GM18861 (cell line): ENCODE data around the gene SHROOM3.
A peak's percentile ranks its signal among the peaks of the same experiment; 100 is the strongest.

ENCODE experiments used
- ATAC-seq: cut with Tn5 transposase; IDR thresholded peaks from one replicate; pipeline ENCODE4 v1.9.1; 2021; ENCODE audit not compliant: unreplicated experiment

SHROOM3 gene

GRCh38 chr4:76652389-76652788 lies 217.4 kb downstream of the SHROOM3 start:
- no peak for ATAC-seq

DNA sequence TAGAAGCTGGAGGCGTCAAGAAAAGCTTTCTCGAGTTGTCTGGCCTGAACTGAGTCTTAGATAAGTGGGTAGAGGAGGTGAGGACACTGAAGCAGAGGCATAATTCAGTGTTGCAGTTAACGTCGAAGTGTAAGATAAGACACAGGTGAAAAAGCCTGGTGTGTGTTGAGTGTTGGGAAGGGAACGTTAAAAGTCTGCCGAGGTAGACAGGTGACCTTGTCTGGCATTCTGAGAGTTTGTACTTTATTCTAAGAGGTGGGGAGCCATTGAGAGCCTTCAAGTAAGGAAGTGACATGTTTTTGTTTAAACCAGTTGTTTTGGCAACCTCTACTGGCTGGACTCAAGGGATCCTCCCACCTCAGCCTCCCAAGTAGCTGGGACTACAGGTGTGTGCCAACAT lies 219.1 kb downstream of the SHROOM3 start:
- ATAC-seq, result no peak

DNA sequence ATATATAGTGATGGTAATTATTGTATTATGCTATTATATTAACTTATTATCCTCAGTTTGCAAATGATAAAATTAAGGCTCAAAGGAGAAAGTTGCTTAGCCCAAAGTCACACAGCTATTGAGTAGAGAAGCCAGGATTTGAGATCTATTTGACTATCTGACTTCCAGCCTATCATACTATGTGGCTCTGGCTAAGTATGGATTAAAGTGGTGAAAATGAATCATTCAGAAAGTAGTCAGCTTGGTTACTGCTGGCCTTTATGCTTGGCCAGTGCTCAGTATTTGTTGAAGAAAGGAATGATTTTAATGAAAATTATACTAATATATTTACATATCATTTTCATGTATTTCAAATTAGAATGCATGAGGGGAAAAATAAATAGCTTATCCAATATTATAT lies 219.8 kb downstream of the SHROOM3 start:
- ATAC-seq, result no peak

- no peak for ATAC-seq
These were observed 220.8 kb downstream of the SHROOM3 start for GRCh38 chr4:76655566-76656479.

DNA sequence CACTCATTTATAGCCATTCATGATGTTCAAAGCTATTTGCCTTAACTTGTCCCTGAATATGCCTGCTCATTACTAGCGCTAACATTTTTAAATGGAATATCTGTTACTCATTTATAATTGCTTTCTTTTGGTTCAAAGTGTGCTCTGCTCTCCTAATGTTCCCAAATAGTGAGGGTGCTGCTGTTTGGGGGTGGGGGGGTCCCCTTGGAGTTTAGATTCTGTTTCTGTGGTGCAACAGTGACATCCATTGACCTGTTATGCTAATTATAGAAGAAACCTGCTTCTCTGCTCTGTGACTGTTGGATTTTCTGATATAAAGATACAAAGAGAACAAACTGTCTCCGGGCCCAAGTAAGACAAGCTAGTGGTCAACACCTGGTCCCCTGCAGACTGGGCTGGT lies 222.4 kb downstream of the SHROOM3 start:
- ATAC-seq, result no peak

- ATAC-seq, result peak; percentile 55
These were observed 223.4 kb downstream of the SHROOM3 start for GRCh38 chr4:76658231-76659102.

DNA sequence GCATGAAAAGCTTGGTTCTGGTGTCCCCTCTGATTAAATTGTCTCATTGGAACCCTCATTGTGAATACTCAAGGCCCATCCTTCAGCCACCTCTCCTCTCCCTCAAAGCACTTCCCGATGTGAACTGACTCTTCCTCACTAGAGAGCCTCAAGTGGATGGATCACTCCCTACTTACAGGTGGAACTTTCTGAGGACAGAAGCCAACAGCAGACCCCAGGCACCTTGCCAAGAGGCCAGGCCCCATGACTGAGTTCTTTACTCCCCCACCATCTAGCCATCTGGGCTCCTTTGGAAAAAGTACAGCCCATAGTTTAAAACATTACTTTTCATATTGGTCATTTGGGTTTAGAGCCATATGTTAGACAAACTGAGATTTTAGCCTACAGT lies 224.1 kb downstream of the SHROOM3 start:
- ATAC-seq, result no peak

DNA sequence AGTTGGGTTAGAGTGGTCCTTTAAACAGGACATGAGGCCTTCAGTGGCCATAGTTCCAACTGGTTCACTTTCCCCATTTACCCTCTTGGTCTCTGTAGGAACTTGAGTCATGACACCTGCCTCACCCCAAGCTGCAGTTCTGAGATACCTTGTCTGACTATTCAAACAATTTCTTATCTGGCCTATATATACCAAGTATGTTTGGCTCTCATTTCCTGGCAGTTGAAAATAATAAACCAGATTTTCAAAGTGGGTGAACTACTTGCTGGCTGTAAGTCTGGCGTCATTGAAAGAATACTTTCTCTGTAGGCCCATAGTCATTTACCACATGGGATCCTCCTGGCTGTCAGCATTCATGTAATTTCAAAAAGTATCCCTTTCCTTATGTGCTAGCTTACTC lies 228.8 kb downstream of the SHROOM3 start:
- no peak for ATAC-seq

GRCh38 chr4:76665153-76665552 lies 230.1 kb downstream of the SHROOM3 start:
- no peak for ATAC-seq

GRCh38 chr4:76665721-76666120 lies 230.7 kb downstream of the SHROOM3 start:
- ATAC-seq, result no peak

DNA sequence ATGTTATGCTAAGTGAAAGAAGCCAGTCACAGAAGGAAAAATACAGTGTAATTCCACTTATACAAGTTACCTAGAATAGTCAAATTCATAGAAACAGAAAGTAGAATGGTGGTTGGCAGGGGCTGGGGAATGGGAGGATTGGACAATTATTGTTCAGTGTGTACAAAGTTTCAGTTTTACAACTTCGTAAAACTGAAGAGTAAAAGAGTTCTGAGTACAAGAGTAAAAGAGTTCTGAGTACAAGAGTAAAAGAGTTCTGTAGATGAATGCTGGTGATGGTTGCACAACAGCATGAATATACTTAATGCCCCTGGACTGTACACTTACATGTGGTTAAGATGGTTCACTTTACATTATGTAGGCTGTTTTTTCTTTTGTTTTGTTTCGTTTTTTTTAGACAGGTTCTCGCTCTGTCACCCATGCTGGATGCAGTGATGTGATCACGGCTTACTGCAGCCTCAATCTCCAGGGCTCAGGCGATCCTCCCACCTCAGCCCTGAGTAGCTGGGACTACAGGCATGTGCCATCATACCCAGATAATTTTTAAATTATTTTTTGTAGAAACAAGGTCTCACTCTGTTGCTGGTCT lies 232.0 kb downstream of the SHROOM3 start:
- ATAC-seq, result no peak

DNA sequence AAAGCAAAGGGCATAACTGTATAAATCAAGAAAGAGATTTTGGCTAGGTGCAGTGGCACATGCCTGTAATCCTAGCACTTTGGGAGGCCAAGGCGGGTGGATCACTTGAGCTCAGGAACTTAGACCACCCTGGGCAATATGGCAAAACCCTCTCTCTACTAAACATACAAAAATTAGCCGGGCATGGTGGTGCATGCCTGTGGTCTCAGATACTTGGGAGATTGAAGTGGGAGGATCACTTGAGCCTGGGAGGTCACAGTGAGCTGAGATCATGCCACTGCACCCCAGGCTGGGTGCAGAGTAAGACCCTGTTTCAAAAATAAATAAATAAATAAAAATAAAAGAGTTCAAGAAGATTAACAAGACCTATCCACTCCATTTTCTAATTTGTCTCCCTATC lies 235.6 kb downstream of the SHROOM3 start:
- ATAC-seq, result no peak

DNA sequence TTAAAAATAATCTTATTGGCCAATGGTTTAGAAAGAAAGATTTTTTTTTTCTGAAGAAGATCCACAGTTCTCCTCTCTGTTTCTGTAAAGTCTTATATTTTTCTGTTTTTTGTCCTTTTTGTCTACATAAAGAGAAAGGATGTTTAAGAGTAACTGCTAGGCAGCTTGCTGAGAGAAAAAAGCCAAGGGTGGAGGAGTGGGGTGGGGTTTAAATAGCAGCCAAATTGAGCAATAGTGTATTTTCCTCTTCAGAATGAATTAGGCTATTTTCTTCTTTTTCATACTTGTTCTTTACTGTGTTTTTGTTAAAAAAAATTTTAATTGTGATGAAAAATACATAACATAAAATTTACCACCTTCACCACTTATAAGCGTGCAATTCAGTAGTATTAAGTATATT lies 238.3 kb downstream of the SHROOM3 start:
- no peak for ATAC-seq

GRCh38 chr4:76674983-76675382 lies 240.0 kb downstream of the SHROOM3 start:
- no peak for ATAC-seq

- ATAC-seq, result no peak
These were observed 242.7 kb downstream of the SHROOM3 start for GRCh38 chr4:76677571-76678326.

GRCh38 chr4:76679691-76680090 lies 244.7 kb downstream of the SHROOM3 start:
- ATAC-seq, result no peak

DNA sequence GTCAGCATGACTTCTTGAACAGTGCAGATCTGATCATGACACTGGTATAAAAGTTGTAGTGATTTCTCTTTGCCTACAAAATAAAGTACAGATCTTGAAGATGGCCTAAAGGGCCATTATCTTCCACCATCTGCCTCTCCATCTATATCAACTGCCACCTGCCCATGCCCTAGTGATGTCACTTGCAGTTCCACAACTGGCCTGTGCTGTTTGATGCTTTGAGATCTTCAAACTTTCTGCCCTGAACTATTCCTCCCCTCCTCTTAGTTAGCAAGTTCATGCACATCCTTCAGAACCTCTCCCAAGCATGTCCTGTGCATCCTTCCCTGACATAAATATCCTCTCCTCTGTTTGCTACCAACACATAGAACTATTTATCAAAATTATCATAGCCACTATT lies 245.9 kb downstream of the SHROOM3 start:
- no peak for ATAC-seq

DNA sequence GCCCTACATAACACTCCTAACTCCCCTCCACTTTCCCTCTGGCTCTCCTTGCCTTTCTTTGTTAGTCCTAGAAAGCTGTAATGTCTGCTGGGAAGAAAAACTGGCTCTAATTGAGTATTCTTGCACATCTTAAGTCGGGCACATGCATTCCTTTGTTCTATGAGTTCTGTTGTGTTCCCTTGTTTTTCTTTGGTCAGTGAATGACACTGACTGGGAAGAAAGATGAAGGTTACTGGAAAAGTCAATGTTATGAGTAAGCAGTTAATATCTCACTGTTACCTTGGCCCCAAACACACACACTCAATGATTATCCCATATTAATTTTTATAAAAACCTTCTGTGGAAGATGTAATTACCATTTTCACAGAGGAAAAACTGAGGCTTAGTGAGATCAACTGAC lies 247.0 kb downstream of the SHROOM3 start:
- no peak for ATAC-seq

DNA sequence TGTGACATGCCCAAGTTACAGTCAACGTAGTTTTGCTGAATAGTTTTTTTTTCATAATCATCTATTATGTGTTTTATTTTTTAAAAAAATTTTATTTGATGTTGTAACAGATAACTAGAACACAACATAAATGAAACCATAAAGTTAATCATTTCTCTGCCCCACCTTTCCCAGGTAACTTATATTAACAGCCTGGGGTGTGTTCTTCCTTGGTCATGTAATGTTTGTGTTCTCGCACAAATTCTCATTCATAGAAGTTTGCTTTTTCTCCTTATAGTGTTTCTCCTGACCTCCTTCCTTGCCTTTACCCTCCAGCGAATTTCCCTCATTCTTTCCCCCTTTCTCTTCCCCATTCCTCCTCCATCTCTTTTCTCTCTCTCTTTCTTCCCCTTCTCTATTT lies 248.1 kb downstream of the SHROOM3 start:
- ATAC-seq, result no peak

GRCh38 chr4:76687746-76688448 lies 252.9 kb downstream of the SHROOM3 start:
- no peak for ATAC-seq
